H1 (cell line): Measurements from ENCODE around the gene MAFF. TPM values are rescaled to one million over a fixed set of nuclear protein-coding genes. Genes with fewer than 3 reads are reported as not detected.

Source experiments
- CTCF ChIA-PET: fragments of 300-600 bp; sonication (Branson Sonifier 250); formaldehyde crosslinking; loops from one replicate; lab custom pipeline; 2021; ENCODE audit not compliant: partially characterized antibody; lab: Charles Lee
- POLR2A ChIA-PET: fragments of 300-600 bp; sonication (Branson Sonifier 250); formaldehyde crosslinking; loops from one replicate; lab custom pipeline; 2021; ENCODE audit warnings: inconsistent platforms; ENCODE audit not compliant: partially characterized antibody; lab: Charles Lee
- DNase-seq, 2 experiments: peaks; one replicate each; pipeline versions ENCODE4 v3.0.0 to v3.0.0-alpha.2; 2010 to 2022; ENCODE audit warnings: low spot score in 2 of 2, low read depth in 1 of 2, mixed read lengths in 1 of 2
- FAIRE-seq: peaks from 2 replicates; lab custom pipeline; 2011; peaks lifted over from hg19 to GRCh38; lab: Jason Lieb, UNC
- H2AFZ ChIP-seq: 2 replicates; pipeline ENCODE4 v1.8.1; 2012; ENCODE audit warnings: low read length, inconsistent platforms
- H2AK5ac ChIP-seq: 2 replicates; pipeline ENCODE4 v1.6.1; 2013; ENCODE audit warnings: low read depth, low read length
- H2BK120ac ChIP-seq: replicated peaks from 2 replicates; pipeline ENCODE3; 2013; ENCODE audit warnings: low read depth, low read length, inconsistent platforms
- H2BK12ac ChIP-seq: 2 replicates; pipeline ENCODE4 v1.6.1; 2013; ENCODE audit warnings: low read depth, low read length
- H2BK15ac ChIP-seq: 2 replicates; pipeline ENCODE4 v1.6.1; 2013; ENCODE audit warnings: low read length
- H2BK20ac ChIP-seq: 2 replicates; pipeline ENCODE4 v1.6.1; 2013; ENCODE audit warnings: low read length
- H2BK5ac ChIP-seq: 2 replicates; pipeline ENCODE4 v1.6.1; 2013; ENCODE audit warnings: low read depth, low read length
- H3K14ac ChIP-seq: 2 replicates; pipeline ENCODE4 v1.6.1; 2013; ENCODE audit warnings: inconsistent platforms; ENCODE audit not compliant: insufficient read length
- H3K18ac ChIP-seq: 2 replicates; pipeline ENCODE4 v1.6.1; 2013; ENCODE audit warnings: low read length; ENCODE audit errors: extremely low read depth
- H3K23ac ChIP-seq: 2 replicates; pipeline ENCODE4 v1.6.1; 2013; ENCODE audit warnings: inconsistent platforms; ENCODE audit not compliant: insufficient read length
- H3K23me2 ChIP-seq: 2 replicates; pipeline ENCODE4 v1.6.1; 2013; ENCODE audit warnings: low read depth, low read length
- H3K27ac ChIP-seq: 2 replicates; pipeline ENCODE4 v1.6.1; 2011; ENCODE audit warnings: low read depth, low read length, inconsistent platforms
- H3K27me3 ChIP-seq, 4 experiments: replicated peaks in 1 of 4; 1 replicate in 1 of 4; 2 replicates in 3 of 4; pipeline versions ENCODE4 v1.6.1 to v1.8.1; 2011 to 2013; ENCODE audit warnings: low read length in 3 of 4, mild to moderate bottlenecking in 3 of 4, inconsistent platforms in 2 of 4, mixed read lengths in 2 of 4, moderate library complexity in 1 of 4; ENCODE audit not compliant: control insufficient read depth in 3 of 4, insufficient read depth in 3 of 4; ENCODE audit errors: extremely low read depth in 1 of 4
- H3K36me3 ChIP-seq, 4 experiments: 2 replicates each; pipeline versions ENCODE4 v1.6.1 to v1.8.1; 2011 to 2013; ENCODE audit warnings: mild to moderate bottlenecking in 4 of 4, low read length in 3 of 4, moderate library complexity in 2 of 4, control low read depth in 1 of 4, inconsistent platforms in 1 of 4; ENCODE audit not compliant: insufficient read depth in 4 of 4, control insufficient read depth in 2 of 4
- H3K4ac ChIP-seq: replicated peaks from 2 replicates; pipeline ENCODE3; 2013; ENCODE audit warnings: low read length, low read depth, mixed read lengths, inconsistent platforms; ENCODE audit not compliant: insufficient read length
- H3K4me1 ChIP-seq, 4 experiments: replicated peaks in 1 of 4; 1 replicate in 1 of 4; 2 replicates in 3 of 4; pipeline versions ENCODE4 v1.6.1 to v1.8.1; 2011 to 2013; ENCODE audit warnings: low read length in 3 of 4, inconsistent platforms in 2 of 4, mixed read lengths in 1 of 4; ENCODE audit not compliant: insufficient read depth in 4 of 4, control insufficient read depth in 3 of 4
- H3K4me2 ChIP-seq, 2 experiments: 2 replicates each; pipeline versions ENCODE4 v1.6.1 to v1.8.1; 2011 to 2013; ENCODE audit warnings: low read depth in 2 of 2, low read length in 2 of 2, control low read depth in 1 of 2, inconsistent platforms in 1 of 2, mild to moderate bottlenecking in 1 of 2; ENCODE audit not compliant: insufficient read depth in 1 of 2
- H3K4me3 ChIP-seq, 4 experiments: fragments of 200-600, 300-600 bp in 1 of 4; sonication (generic), shearing (Covaris generic), sonication (Bioruptor Twin) in 1 of 4; 2 replicates each; pipeline versions ENCODE4 v1.5.1 to v1.8.1; 2011 to 2016; ENCODE audit warnings: low read length in 4 of 4, low read depth in 3 of 4, control low read depth in 2 of 4, inconsistent platforms in 2 of 4, mild to moderate bottlenecking in 2 of 4, mixed read lengths in 1 of 4, moderate library complexity in 1 of 4; ENCODE audit not compliant: insufficient read depth in 2 of 4; ENCODE audit errors: extremely low read depth in 1 of 4
- H3K56ac ChIP-seq: replicated peaks from 2 replicates; pipeline ENCODE3; 2013; ENCODE audit warnings: low read depth, mild to moderate bottlenecking, mixed read lengths, low read length, inconsistent platforms; ENCODE audit not compliant: insufficient read length
- H3K79me1 ChIP-seq: 2 replicates; pipeline ENCODE4 v1.6.1; 2013; ENCODE audit warnings: low read depth, low read length, control low read depth
- H3K79me2 ChIP-seq, 2 experiments: 2 replicates each; pipeline versions ENCODE4 v1.6.1 to v1.8.1; 2012 to 2013; ENCODE audit warnings: low read length in 2 of 2, mild to moderate bottlenecking in 2 of 2, inconsistent platforms in 1 of 2; ENCODE audit not compliant: insufficient read depth in 2 of 2, control insufficient read depth in 1 of 2
- H3K9ac ChIP-seq, 4 experiments: replicated peaks in 1 of 4; 1 replicate in 1 of 4; 2 replicates in 3 of 4; pipeline versions ENCODE4 v1.6.1 to v1.8.1; 2011 to 2013; ENCODE audit warnings: low read depth in 3 of 4, low read length in 3 of 4, control low read depth in 2 of 4, mild to moderate bottlenecking in 2 of 4, moderate library complexity in 2 of 4, inconsistent platforms in 1 of 4; ENCODE audit errors: extremely low read depth in 1 of 4
- H3K9me3 ChIP-seq, 2 experiments: 2 replicates each; pipeline versions ENCODE4 v1.6.1 to v1.8.1; 2012 to 2013; ENCODE audit warnings: mild to moderate bottlenecking in 2 of 2, moderate library complexity in 2 of 2, control low read depth in 1 of 2, inconsistent platforms in 1 of 2, low read depth in 1 of 2, low read length in 1 of 2, mixed read lengths in 1 of 2; ENCODE audit not compliant: insufficient read depth in 2 of 2
- H4K20me1 ChIP-seq, 2 experiments: replicated peaks in 1 of 2; 2 replicates each; pipeline versions ENCODE3 to v1.8.1; 2011 to 2013; ENCODE audit warnings: inconsistent platforms in 2 of 2, low read length in 2 of 2, mild to moderate bottlenecking in 1 of 2; ENCODE audit not compliant: insufficient read depth in 2 of 2, control insufficient read depth in 1 of 2
- H4K5ac ChIP-seq: 2 replicates; pipeline ENCODE4 v1.6.1; 2013; ENCODE audit warnings: low read length, low read depth, mixed read lengths, inconsistent platforms; ENCODE audit not compliant: insufficient read length
- H4K8ac ChIP-seq: 2 replicates; pipeline ENCODE4 v1.8.0; 2013; ENCODE audit warnings: mild to moderate bottlenecking, moderate library complexity, low read length, inconsistent platforms; ENCODE audit not compliant: insufficient read depth; ENCODE audit errors: extremely low read depth
- H4K91ac ChIP-seq: replicated peaks from 2 replicates; pipeline ENCODE3; 2013; ENCODE audit warnings: low read length, mixed read lengths, inconsistent platforms; ENCODE audit not compliant: insufficient read length
- JUND ChIP-seq: IDR thresholded peaks from 2 replicates; pipeline ENCODE4 v1.6.1; 2011; ENCODE audit warnings: mild to moderate bottlenecking, improper control_type of control experiment, low read length
- PHF8 ChIP-seq: fragments of 200-600 bp; sonication (generic); conservative IDR thresholded peaks from 2 replicates; pipeline ENCODE4 v1.7.1; 2012; ENCODE audit warnings: low read depth, mild to moderate bottlenecking, inconsistent platforms, low read length, moderate library complexity
- SRF ChIP-seq: IDR thresholded peaks from 2 replicates; pipeline ENCODE4 v1.6.1; 2011; ENCODE audit warnings: mild to moderate bottlenecking, low read depth, low read length, moderate library complexity
- WGBS, 2 experiments: shearing (Covaris generic) in 1 of 2; methylation state at CpG; one replicate each; pipeline versions ENCODE4 v1.1.6 to v1.1.7; 2013 to 2015; ENCODE audit warnings: low lambda C conversion rate in 2 of 2, mixed read lengths in 2 of 2, inconsistent platforms in 1 of 2, low coverage in 1 of 2, missing lambda C conversion rate in 1 of 2; ENCODE audit not compliant: insufficient replicate concordance in 2 of 2, insufficient coverage in 1 of 2, insufficient read length in 1 of 2; ENCODE audit errors: extremely low coverage in 1 of 2, missing lambda C conversion rate in 1 of 2; 5-methylcytosine and 5-hydroxymethylcytosine counted together
- polyA plus RNA-seq, 7 experiments: library from polyadenylated mRNA; depleted of rRNA in 3 of 7; stranded (reverse) in 5 of 7; unstranded in 2 of 7; fragments of >200 nt in 5 of 7; fragments of 200-250 nt in 2 of 7; gene quantifications; 1 replicate in 5 of 7; 2 replicates in 1 of 7; 4 replicates in 1 of 7; pipeline versions ENCODE4 v1.2.1 to v1.2.3, GENCODE V29; 2011 to 2013; ENCODE audit warnings: missing spikeins in 2 of 7, mixed read lengths in 2 of 7
- total RNA-seq: library from RNA; stranded (reverse); fragmentation: NEBNext Ultra II Directional; extraction: Animal tissue kit (Norgen Biotek cat#: 25700); gene quantifications from 2 replicates; pipeline ENCODE4 v1.2.1, GENCODE V29; 2021

The MAFF gene
- total and polyA plus RNA-seq, 2 of the 8 experiments (the other 6 are each of a cell fraction or from before 2014, with no cell fraction given), result 1.5 to 6.3 TPM

DNA sequence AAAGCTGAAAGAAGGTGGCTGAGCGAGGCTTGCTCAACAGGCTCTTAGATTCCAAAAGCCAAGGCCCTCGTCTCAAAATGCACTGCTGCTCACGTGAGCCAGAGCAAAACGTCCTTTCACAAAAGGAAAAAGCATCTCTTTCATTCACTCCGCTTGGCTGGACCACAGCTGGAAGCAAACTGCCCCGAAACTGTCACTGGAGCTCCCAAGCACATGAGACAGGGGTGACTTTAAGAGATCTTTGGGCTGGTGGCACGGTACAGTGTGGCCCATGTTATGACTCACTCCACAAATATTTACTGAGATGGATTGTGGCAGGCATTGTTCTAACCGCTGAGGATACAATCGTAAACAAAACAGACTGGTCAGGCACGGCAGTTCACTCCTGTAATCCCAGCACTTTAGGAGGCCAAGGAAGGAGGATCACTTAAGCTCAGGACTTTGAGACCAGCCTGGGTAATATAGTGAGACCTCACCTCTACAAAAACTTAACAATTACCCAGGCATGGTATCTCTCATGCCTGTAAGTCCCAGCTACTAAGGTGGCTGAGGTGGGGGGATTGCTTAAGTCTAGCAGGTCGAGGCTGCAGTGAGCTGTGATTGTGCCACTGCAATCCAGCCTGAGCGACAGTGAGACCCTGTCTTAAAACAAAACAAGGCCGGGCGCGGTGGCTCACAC, 23.7 kb upstream of the MAFF start:
- Histone ChIP-seq H3K27me3 (no peaks in the 10 kb centered on the region), H4K5ac (no peak overlapping the region), H3K9ac (no peak overlapping the region), H2AFZ (no peak overlapping the region), H3K4me2 (peak overlapping the region in 1 of 2 experiments; percentile 18; a peak in 1 of 4 replicates), H2BK120ac (peak overlapping the region; percentile 57), H2BK20ac (peak overlapping the region; percentile 9; the same call in 1 of the 2 replicates), H3K56ac (no peak overlapping the region), H4K8ac (no peak overlapping the region), H3K4me3 (no peak overlapping the region), H2BK12ac (0 out of 2 replicates have a peak overlapping the region, but pooled peaks have one; percentile 2), H2BK15ac (no peak overlapping the region), H3K4ac (peak overlapping the region; percentile 33), H3K9me3 (no peaks in the 10 kb centered on the region), H3K23me2 (peaks cover 4% of the 10 kb centered on the region), H4K91ac (no peak overlapping the region), H3K79me1 (no peaks in the 10 kb centered on the region), H3K23ac (no peak overlapping the region), H3K27ac (no peak overlapping the region), H2AK5ac (peak overlapping the region; percentile 11), H3K4me1 (peaks cover 0 to 13% (median 8%) of the 10 kb centered on the region in 4 experiments; a peak in 6 of 7 replicates), H4K20me1 (no peaks in the 10 kb centered on the region), H3K36me3 (no peaks in the 10 kb centered on the region), H3K18ac (no peak overlapping the region), H2BK5ac (no peak overlapping the region), H3K79me2 (no peaks in the 10 kb centered on the region), H3K14ac (no peak overlapping the region)
- WGBS, 2 experiments, result 80% methylated on average over 15 of the region's 15 CpGs; no CpG with 5 or more reads in 1 of the 2 experiments
- ChIA-PET POLR2A (interaction anchor here (0.9 to 2.0 kb wide), 4 partner anchors 11 to 27 kb away, joined by 3 to 7 read pairs (median 4); no protein-coding TSS in a partner anchor), CTCF (interaction anchor here (0.6 to 2.2 kb wide), 14 partner anchors 10 to 176 kb away, joined by 3 to 5 read pairs (median 4); no protein-coding TSS in a partner anchor)
- FAIRE-seq (no peak), DNase-seq (no peak)
- peak; percentile 78; the same call in 1 of the 2 replicates for TF ChIP-seq JUND
- no peak for TF ChIP-seq PHF8
- TF ChIP-seq SRF, result no peak
